LoVo (cell line): ENCODE data around the gene FTCDNL1.

Source experiments
- DNase-seq: peaks from one replicate; pipeline ENCODE4 v3.0.0-alpha.2; 2016; ENCODE audit warnings: low spot score

The FTCDNL1 gene

DNA sequence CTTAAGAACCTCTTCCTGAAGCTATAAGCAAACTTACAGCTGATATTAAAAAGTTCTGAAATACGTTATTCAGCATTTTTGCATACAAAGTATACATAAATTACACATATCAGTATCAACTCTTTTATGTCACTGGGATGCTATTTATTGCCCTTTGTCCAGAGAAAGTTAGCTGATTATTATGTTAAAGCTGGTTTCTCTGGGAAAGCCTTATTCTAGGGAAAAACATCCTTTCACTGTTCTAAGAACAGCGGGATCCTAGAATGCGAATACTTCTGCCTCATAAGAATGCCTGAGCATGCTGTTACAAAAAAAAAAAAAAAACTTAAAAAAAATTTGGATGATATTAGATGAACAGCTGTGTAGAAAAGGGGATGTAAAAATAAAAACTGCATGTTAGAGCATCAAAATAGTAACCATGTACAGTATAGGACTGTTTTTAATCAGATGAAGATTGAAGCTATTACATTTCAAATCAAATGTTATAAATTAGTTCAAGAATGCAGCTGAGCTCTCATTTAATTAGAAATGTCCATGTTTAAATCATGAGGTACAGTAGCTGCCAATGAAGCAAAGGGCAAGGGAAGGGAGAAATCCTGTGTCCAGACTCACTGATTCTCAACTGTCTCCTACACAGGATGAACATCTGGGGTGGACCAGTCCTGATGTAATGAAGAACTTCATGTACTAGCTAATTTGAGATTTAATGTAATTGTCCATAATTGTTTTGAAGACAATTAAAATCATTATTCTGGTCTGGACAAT, 8.2 kb downstream of the FTCDNL1 start:
- DNase-seq = no peak

DNA sequence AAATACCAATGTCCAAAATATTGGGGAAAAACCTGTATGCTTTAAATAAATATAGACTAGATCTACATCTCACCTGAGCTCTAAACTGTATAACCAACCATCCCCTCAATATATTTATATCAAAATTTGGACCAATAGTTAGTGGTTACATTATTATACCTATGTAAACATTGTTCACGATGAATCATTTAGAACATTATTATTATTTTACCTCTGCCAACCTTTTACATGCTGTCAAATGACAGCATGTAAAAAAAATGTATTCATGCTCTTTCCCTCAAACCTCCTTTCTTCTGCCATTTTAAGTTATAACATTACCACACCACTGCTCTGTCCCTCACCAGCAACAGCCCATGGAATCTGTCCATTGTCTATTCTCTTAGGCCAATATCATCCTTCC, 9.6 kb downstream of the FTCDNL1 start:
- no peak for DNase-seq

DNA sequence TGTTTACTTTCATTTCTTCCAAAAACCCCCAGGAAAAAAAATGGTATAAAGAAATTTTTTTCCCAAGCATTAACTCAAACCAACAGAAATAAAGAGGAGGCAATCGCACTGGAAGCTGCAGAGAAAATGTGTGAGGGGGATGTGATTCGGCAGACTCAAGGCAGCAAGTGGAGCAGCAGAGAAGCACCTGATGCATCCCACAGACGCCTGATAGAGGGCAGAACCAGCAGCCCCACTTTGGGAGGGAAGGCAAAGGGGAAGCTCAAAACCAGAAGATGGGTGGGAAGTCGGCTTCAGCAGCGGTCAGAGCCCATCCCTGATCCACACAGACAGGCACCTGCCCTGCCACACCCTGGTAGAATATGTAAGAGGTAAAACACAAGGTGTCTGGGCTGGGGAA, 12.6 kb downstream of the FTCDNL1 start:
- DNase-seq = no peak

DNA sequence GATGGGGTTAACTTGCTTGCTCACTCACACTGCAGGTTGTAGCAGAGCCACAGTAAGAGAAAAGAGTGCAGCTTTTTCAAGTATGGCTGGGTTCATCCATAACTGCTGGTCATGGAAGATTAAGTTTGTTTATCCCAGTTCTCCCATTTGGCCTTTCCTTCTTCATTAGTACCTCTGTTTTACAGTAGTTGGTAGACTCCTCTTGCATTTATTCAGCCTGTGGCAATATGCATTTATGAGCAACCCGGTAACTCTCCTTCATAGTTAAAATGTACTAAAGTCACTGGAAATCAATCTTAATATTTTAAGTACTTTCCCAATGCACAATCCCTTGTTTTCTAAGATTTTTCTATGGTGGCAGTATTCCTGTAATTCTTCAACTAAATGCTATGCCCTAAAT, 14.0 kb downstream of the FTCDNL1 start:
- DNase-seq = no peak

DNA sequence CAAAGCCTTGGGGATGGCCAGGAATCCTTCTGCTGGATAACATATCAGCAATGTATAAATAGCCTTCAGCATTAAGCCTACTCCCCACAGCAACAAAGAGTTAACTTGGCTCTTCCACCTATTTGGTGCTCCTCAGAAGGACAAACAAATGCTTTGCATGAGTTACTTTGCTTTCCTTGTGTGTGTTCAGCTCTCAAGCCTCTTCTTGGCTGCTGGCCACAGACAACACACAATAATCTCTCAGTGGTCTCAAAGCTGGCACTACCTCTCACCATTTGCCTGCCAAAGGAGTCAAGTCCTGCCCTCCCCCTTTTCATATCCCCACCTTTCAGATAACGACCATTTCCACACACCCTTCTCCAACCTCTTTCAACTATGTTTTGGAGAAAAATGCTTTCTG, 17.5 kb downstream of the FTCDNL1 start:
- DNase-seq = no peak

DNA sequence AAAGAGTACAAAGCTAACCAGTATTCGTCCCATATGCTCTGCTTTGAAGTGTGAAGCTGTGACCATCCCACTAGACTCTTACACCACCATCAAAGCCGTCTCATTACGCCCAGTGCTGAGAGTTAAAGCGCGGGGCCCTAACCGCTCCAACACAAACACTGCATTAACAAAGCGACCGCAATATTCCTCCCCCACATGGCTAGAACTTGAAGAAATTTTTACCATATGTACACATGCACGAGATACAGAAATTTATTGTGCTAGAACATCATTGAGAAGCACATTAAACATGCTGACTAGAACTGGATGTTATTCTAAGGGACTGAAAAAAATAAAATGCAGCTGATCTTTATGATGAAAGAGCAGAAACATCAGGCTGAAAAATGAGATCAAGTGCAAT, 20.5 kb downstream of the FTCDNL1 start:
- DNase-seq = no peak

DNA sequence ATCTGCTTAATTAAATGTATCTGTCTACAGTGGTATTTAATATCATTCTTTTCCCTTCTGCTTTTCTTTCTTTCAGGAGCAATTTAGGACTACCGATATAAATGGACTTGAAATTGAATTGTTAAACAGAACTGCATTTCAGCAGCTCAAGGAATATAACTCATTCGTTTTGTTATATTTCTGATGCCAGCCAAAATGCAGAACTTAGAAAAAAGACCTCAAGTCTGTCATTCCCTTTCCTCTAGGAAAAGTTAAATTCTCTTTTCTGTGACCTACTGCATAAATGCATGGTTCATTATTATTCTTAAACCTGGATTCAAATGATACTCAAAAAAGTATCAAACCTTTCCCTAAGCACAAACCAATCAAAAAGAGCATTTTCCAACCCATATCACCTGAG, 21.4 kb downstream of the FTCDNL1 start:
- no peak for DNase-seq

DNA sequence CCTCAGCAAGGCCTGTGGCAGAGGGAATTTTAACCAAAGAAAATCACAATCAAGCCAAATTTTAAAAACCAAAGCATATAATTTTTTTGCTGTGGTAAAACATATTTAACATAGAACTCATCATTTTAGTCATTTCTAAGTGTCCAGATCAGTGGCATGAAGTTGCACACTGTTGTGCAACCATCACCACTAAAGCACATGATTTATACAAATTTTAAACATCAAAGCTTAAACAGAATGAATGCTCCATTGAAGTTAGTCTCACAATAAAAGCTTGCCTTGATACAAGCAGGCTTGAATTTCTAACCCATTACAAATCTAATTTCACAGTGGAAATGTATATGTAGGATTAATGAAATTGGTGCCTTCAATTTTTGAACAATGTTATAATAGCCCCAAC, 31.2 kb downstream of the FTCDNL1 start:
- no peak for DNase-seq

DNA sequence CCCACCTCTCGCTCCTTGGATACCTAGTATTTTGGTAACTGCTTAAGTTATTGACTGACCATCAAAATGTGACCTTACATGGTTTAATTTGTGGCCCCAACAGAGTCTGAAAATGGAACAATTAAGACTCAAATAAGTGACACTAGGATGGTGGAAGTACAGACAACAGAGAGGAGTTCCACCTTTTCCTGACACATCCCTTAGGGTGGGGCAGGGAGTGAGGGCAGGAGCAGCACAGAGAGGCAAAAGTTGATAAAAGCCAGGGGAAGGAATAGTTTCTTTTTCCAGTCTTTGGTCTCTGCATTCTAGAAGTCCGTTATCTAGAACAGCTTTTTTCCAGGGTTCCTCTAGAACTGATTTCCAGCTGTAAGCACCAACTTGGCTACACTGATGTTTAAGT, 32.2 kb downstream of the FTCDNL1 start:
- DNase-seq = no peak

DNA sequence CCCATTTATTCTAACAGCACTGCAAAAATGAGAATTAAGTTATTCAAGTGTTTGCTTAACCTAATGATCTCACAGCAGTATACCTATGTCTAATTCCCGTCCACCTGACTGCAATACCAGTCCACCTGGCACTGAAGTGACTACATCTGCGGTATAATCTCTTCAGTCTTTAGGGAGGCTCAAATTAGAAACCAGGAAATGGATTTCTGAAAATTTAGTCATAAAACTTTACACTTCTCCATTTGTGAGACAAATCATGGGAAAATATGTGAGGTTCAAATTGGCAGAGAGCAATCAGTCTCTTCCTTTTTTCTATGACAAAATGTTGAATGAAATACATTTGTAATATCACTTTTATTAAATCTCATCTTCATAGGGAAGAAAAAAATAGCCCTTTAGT, 33.0 kb downstream of the FTCDNL1 start:
- DNase-seq = no peak

DNA sequence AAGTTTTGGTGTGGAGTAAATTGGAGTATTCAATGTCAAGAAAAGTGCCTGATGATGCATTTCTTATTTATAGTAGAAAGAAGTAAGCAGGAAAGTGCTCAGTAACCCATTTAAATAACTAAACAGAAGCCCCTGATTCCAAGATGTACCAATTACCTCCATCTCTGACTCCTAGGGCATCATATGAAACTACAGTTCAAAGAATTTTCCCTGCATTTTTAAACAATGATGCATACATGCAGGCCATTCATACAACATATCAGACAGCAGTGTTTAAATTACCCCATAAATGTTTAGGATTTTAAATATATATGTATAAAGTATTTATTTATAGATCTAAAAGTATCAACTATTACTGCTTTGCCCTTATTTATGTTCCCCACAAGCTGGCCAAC, 36.2 kb downstream of the FTCDNL1 start:
- DNase-seq = no peak

DNA sequence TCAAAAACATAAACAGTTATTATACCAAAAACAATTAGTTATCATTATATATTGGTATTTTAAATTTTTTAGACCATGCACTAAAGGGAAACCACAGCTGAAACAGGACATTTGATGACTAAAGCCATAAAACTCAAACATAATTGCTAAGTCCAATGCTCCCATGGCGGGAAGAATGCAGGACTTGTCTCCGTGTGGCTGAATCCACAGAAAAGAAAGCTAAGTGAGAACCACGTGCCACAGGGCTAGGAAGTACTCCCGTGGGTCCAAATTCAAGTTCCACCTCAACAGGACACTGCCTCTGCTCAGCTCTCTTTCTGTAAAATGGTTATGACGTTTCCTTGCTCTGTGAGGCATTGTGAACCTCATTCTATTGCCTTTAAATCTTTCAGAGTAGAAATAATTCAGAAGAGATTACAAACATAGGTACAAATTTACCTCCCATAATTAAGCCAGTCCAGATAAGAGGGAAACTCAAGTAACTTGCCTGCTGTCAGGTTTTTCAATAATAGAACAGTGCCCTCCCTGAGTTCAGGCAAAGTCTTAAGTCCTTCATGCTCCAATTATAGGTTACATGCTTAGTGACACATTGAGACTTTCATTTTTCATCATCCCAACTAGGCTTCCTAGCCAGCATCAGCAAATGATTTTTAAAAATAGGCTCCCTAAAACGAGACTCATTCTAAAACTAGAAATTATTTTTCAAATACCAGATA, 36.7 kb downstream of the FTCDNL1 start:
- no peak for DNase-seq

DNA sequence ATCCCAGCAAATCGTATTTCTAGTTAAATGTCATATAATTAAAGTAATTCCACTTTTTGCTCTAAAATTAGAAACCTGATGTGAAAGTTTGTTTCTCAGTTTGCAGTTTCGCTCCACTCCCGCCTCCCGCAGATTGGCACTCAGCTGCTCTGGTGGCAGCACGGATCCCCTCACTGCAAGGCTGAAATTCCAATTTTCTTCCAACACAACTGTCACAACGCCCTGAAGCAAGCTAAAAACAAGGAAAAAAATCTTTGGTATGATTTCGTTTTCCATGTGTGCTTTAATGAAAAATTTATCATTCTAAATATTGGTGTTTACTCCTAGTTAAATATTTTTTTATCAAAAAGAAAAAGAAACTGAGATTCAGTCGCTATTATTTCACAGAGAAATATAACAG, 38.5 kb downstream of the FTCDNL1 start:
- DNase-seq = no peak

DNA sequence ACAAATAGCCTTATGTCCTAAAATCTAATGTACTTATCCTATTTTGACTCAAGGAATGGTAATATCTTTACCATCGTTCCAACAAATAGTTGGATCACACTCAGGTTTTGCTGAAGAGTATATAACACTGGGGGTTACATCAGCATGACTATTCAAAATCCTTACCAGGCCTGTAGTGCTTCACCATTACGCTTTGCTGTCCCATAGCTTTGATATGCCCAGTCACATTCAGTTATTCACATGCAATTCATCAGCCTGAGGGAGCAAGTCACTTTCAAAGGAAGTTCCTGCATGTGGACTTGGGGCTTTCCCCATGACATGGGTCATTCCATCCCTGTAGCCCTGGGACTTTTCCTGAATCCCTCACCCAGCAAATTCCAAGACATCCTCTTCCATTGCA, 39.6 kb downstream of the FTCDNL1 start:
- DNase-seq = no peak

DNA sequence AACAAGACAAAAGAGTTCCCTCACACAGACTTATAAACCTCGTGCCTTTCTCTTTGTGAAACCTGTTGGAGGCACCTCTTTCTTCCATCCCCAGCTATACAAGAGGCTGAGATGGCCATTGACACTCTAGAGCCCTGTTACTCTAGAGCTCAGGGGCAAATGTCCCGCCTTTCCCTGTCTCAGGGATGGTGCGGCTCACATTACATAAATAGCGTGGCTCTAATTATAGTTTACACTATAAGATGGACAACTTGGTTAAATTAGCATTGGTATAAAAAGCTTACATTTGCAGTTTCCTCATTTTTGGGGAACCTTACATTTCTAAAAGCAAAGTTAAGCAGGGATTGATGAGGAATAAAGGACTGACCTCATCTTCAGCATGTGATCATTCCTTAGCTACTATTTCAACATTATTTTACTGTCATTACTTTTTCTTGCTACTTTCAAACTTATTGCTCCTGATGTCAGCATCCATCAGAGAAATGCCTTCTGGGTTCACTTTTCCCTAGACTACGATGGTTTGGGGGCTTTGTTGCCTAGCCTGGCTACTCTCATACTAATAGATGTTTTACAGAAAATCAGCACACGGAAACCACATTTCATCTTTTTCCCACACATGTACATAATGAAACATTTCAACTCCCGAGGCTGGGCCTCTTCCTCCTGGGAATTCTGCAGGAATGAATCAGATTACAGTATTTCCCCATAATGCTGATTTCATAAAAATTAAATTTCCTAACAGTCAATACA, 40.4 kb downstream of the FTCDNL1 start:
- DNase-seq = no peak

DNA sequence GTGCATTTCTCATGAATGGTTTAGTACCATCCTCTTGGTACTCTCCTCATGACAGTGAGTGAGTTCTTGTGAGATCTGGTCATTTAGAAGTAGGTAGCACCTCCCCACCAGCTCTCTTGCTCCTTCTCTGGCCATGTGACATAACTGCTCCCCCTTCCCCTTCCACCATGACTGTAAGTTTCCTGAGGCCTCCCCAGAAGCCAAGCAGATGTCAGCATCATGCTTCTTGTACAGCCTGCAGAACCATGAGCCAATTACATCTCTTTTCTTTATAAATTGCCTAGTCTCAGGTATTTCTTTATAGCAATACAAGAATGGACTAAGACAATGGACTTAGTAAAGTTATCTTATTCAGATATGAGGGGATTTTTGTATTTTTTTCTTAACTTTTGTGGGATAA, 43.0 kb downstream of the FTCDNL1 start:
- no peak for DNase-seq

DNA sequence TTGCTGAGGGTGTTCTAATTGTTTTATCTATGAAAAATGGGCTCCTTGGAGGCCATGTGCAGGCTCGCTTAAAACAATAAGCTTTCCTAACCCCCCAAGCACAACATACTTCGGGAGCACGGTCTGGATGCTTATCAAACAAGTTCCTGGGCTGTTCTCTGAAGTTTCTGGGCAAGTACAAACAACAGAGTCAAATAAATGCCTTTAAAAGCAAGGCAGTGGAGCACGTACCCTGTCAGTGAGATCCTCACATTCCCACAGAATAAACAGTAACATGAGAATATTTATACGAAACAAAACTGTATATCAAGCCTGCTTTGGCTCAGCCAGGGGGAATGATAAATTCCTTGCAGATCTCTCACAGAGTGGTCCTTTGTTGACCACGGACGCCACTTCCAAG, 44.8 kb downstream of the FTCDNL1 start:
- DNase-seq = no peak

DNA sequence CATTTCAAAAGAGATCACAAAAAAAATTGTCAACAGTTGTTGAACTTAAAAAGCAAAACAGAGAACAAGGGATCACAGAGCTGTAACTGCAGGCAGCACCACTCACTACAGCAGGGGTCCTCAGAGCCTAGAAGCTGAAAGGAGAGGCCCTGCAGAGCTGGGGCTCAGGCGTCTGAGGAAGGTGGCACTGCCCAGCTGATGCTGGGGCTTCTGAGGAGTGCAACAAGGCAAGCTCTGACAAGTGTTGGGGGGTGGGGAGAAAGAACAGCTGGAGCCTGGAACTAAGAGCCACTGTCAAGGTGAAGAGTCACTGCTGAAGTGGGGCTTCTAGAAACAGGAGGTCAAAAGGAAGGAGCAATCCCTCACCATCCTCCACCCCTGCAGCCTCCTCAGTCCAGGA, 46.2 kb downstream of the FTCDNL1 start:
- DNase-seq = no peak

DNA sequence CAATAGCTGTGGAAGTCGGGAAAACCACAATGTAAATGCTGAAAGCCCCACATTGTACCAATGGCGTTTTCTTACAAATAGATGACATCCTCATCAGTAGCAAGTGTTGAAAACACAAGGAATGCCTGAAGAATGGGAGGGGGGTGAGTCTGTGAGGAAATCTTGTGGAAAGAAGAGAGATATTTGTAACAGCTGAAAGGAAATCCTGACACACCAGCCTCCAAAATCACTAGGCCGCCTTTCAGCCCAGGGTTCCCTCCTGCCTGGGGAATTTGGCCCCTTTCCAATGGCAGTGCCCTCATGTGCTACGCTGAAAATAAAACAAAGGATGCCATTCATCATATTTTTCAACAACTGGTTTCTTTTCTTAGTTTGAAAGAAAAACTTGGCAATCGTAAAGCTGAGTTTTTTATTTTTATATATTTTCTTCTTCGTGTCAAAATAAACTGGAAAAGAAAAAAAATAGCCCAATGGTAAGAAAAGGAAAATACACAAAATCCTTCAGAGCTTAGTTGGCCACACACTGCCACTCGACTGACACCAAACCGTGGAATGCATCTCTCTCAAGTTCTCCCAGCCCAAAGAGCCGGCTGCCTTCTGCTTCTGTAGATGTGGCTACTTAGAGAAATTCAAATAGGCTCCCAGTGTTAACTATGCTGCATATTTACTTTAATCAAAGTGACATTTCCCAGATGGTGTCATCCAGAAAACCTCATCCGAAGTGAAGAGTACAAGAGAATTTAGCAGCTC, 52.0 kb downstream of the FTCDNL1 start:
- no peak for DNase-seq

DNA sequence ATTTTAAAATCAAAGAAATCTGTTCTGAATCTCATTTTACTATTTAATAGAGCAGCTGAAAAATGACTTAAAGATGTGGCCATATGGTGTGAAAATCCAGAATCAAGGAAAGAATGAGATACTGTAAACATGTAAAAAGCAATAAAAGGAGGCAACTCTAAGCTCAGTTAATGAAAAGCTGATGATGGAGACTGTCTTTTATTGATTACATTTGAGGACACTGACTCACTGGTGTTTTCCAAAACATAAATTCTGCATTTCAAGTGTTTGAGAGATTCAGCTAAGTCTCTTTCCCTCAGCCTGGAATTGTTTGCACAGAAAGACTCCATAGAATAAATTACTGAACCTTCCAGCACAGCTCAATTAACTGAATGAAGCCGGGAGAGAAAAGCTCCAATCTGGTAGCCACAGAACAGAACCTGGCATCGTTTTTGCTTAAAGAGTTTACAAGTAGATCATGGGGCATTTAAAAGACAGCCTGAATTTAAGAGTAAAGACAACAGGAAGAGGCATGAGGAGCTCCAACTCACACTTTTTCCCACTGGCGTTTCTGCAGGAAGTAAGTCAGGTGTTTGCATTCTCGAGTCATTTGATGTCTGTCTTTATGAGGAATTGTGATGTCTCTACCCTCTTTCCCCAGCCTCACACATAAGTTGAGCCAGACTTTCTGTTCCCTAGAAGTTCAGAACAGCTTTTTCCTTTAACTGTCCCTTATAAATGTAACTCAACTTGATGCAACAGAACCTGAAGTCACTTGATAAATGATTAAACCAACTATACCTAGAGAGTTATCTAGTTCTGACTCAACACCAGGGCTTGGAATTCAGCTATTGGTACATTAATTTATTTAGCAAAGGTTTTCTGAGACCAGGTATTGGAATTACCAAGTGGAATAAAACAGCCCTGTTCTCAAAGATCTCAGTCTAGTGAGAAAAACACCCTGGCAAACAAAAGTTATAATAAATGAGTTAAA, 53.3 kb downstream of the FTCDNL1 start:
- DNase-seq = no peak

DNA sequence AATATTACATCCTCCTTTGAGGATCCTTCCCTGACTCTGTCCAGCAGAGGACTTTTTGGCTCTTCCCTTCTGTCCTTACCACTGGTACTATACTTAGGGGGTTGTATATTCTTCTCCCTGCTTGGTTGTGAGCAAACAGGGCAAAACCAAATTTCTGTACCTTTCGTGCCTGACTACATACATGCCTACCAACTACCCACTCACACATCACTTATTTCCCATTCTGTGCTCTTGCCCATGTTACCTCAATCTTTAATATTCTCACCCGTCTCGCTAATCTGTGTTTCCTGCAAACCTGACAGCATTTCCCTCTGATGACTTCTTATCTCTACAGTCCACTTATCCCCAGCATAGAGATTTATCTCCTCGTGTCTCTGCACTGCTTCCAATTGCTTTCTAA, 58.6 kb downstream of the FTCDNL1 start:
- no peak for DNase-seq
